RWPE2 (cell line): Measurements from ENCODE around the gene YWHAG.

Experiments used
- ATAC-seq: fragments of 200-7000 bp; cut with Tn5 transposase; 3 replicates; pipeline ENCODE4 v1.9.1; 2021; ENCODE audit warnings: low read depth
- DNase-seq: peaks from one replicate; pipeline ENCODE4 v3.0.0-alpha.2; 2020; ENCODE audit warnings: low spot score
- H3K27ac ChIP-seq: fragments of 450-650 bp; 2 replicates; pipeline ENCODE4 v1.5.1; 2017; ENCODE audit warnings: mild to moderate bottlenecking; ENCODE audit not compliant: poor library complexity, severe bottlenecking
- H3K27me3 ChIP-seq: fragments of 250-450 bp; sonication (Bioruptor Pico); 2 replicates; pipeline ENCODE4 v1.5.1; 2021; ENCODE audit warnings: mild to moderate bottlenecking, moderate library complexity; ENCODE audit not compliant: insufficient read depth, poor library complexity, severe bottlenecking
- H3K36me3 ChIP-seq: fragments of 250-450 bp; sonication (Bioruptor Pico); 2 replicates; pipeline ENCODE4 v1.5.1; 2020; ENCODE audit warnings: low read depth, mild to moderate bottlenecking, moderate library complexity
- H3K4me1 ChIP-seq: fragments of 250-450 bp; sonication (Bioruptor Pico); 2 replicates; pipeline ENCODE4 v1.5.1; 2021; ENCODE audit warnings: mild to moderate bottlenecking, moderate library complexity; ENCODE audit not compliant: insufficient read depth, poor library complexity, severe bottlenecking
- H3K4me3 ChIP-seq: fragments of 250-450 bp; sonication (Bioruptor Pico); 2 replicates; pipeline ENCODE4 v1.5.1; 2021; ENCODE audit warnings: mild to moderate bottlenecking, moderate library complexity; ENCODE audit not compliant: severe bottlenecking
- H3K9me3 ChIP-seq: fragments of 250-450 bp; sonication (Bioruptor Pico); 2 replicates; pipeline ENCODE4 v1.5.1; 2021; ENCODE audit warnings: mild to moderate bottlenecking, moderate library complexity; ENCODE audit not compliant: severe bottlenecking
- TF ChIP-seq, protein P1 (sequence below): fragments of 450-650 bp; IDR thresholded peaks from one replicate; pipeline ENCODE4 v1.5.1; 2017; ENCODE audit warnings: mild to moderate bottlenecking, moderate library complexity; ENCODE audit not compliant: poor library complexity, severe bottlenecking

The YWHAG gene

GRCh38 chr7:76303202-76304147 is 55.3 kb downstream of the YWHAG start:
- H3K4me3 ChIP-seq: peak overlapping the region; percentile 62
- TF ChIP-seq, protein P1, sequence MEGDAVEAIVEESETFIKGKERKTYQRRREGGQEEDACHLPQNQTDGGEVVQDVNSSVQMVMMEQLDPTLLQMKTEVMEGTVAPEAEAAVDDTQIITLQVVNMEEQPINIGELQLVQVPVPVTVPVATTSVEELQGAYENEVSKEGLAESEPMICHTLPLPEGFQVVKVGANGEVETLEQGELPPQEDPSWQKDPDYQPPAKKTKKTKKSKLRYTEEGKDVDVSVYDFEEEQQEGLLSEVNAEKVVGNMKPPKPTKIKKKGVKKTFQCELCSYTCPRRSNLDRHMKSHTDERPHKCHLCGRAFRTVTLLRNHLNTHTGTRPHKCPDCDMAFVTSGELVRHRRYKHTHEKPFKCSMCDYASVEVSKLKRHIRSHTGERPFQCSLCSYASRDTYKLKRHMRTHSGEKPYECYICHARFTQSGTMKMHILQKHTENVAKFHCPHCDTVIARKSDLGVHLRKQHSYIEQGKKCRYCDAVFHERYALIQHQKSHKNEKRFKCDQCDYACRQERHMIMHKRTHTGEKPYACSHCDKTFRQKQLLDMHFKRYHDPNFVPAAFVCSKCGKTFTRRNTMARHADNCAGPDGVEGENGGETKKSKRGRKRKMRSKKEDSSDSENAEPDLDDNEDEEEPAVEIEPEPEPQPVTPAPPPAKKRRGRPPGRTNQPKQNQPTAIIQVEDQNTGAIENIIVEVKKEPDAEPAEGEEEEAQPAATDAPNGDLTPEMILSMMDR: no peak
- H3K27me3 ChIP-seq: no peaks in the 10 kb centered on the region
- DNase-seq (peak; percentile 94), ATAC-seq (peak; percentile 59)
- peak overlapping the region; percentile 90 for H3K27ac ChIP-seq
- H3K9me3 ChIP-seq: no peaks in the 10 kb centered on the region
- H3K36me3 ChIP-seq: peaks cover 9% of the 10 kb centered on the region
- peaks cover 28% of the 10 kb centered on the region for H3K4me1 ChIP-seq

DNA sequence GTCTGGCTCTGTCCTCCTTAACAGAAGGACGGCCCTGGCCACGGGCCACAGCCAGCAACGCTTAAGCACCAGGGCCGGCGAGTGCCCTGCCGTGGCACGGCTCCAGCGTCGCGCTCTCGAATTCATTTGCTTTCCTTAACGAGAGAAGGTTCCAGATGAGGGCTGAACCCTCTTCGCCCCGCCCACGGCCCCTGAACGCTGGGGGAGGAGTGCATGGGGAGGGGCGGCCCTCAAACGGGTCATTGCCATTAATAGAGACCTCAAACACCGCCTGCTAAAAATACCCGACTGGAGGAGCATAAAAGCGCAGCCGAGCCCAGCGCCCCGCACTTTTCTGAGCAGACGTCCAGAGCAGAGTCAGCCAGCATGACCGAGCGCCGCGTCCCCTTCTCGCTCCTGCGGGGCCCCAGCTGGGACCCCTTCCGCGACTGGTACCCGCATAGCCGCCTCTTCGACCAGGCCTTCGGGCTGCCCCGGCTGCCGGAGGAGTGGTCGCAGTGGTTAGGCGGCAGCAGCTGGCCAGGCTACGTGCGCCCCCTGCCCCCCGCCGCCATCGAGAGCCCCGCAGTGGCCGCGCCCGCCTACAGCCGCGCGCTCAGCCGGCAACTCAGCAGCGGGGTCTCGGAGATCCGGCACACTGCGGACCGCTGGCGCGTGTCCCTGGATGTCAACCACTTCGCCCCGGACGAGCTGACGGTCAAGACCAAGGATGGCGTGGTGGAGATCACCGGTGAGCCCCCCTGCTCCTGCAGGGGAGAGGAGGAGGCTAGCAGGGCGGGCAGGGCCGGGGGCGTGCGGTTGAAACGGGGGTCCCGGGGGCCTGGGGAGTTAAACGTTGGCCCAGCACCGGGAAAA is 56.2 kb downstream of the YWHAG start, which contains the start of gene HSPB1:
Gene HSPB1 (plus strand): TSS at position 327 of the 855 bp plus-strand sequence. CDS start 40 bp downstream, at position 367.
- Histone ChIP-seq H3K27ac (peak within 1 kb of the TSS; percentile 90), H3K4me1 (peaks cover 32% of the 10 kb centered on the region), H3K9me3 (no peaks in the 10 kb centered on the region), H3K36me3 (peaks cover 9% of the 10 kb centered on the region), H3K27me3 (no peaks in the 10 kb centered on the region), H3K4me3 (peak within 1 kb of the TSS; percentile 62)
- ATAC-seq: peak; percentile 26
- DNase-seq: peak; percentile 87
- TF ChIP-seq, protein P1: no peak

DNA sequence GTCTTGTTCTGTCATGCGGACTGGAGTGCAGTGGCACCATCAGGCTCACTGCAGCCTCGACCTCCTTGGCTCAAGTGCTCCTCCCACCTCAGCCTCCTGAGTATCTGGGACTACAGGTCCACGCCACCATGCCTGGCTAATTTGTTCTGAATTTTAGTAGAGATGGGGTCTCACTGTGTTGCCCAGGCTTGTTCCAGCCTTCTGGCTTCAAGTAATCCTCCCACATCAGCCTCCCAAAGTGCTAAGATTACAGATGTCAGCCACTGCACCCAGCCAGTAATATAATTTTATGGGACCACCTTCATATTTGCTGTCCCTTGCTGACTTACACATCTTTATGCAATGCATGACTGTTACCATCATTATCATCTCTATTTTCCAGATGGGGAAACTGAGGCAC is 57.8 kb downstream of the YWHAG start:
- no peaks in the 10 kb centered on the region for H3K27me3 ChIP-seq
- H3K4me1 ChIP-seq: peaks cover 35% of the 10 kb centered on the region
- H3K27ac ChIP-seq: peak overlapping the region; percentile 90
- no peak for ATAC-seq
- peaks cover 9% of the 10 kb centered on the region for H3K36me3 ChIP-seq
- H3K9me3 ChIP-seq: no peaks in the 10 kb centered on the region
- TF ChIP-seq, protein P1: no peak
- H3K4me3 ChIP-seq: no peak overlapping the region
- DNase-seq: no peak

GRCh38 chr7:76300166-76300731 is 58.5 kb downstream of the YWHAG start:
- ATAC-seq (peak; percentile 19), DNase-seq (no peak)
- H3K27ac ChIP-seq: peak overlapping the region; percentile 90

More at GRCh38 chr7:76300166-76300731, 58.5 kb downstream of the YWHAG start:
- Histone ChIP-seq H3K9me3 (no peaks in the 10 kb centered on the region), H3K27me3 (no peaks in the 10 kb centered on the region), H3K4me3 (no peak overlapping the region), H3K36me3 (peaks cover 9% of the 10 kb centered on the region), H3K4me1 (peaks cover 35% of the 10 kb centered on the region)
- TF ChIP-seq, protein P1: no peak
